GM18511 (cell line): ENCODE measurements around the gene SMIM28.

Experiments used
- ATAC-seq: cut with Tn5 transposase; IDR thresholded peaks from one replicate; pipeline ENCODE4 v1.9.1; 2021; ENCODE audit warnings: mild to moderate bottlenecking, moderate library complexity; ENCODE audit not compliant: unreplicated experiment

SMIM28 gene

GRCh38 chr6:138427701-138428100 is 50.0 kb downstream of the SMIM28 start:
- no peak for ATAC-seq

DNA sequence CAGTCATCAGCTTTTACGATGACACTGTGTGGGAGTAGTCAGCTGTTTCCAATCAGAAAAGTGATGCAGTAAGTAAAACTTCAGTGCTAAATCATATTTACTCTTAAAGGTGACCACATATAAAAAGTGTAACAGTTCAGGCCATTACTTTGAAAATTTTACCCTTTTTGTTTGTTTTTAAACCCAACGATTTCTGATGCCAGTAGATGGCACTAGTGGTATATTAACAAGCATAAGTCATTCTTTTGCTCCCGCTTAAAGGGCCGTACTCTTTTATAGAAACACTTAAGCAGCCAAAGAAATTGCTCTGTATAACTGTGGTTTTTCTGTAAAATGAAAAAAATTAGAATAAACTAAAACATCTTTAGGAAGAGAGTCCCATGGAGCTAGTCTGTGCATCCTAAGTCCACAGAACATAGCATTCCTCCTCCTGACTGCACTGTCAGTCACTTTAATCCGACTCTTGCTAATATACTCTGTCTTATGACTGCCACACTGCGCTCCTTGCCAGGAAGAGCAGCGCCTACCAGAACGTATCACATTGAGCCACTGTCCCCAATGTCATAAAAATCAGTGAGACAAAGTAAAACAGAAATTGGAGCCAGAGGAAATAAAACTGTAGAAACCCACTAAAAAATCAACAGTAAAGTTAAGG is 51.4 kb downstream of the SMIM28 start:
- no peak for ATAC-seq

GRCh38 chr6:138429761-138430160 is 52.1 kb downstream of the SMIM28 start:
- no peak for ATAC-seq

DNA sequence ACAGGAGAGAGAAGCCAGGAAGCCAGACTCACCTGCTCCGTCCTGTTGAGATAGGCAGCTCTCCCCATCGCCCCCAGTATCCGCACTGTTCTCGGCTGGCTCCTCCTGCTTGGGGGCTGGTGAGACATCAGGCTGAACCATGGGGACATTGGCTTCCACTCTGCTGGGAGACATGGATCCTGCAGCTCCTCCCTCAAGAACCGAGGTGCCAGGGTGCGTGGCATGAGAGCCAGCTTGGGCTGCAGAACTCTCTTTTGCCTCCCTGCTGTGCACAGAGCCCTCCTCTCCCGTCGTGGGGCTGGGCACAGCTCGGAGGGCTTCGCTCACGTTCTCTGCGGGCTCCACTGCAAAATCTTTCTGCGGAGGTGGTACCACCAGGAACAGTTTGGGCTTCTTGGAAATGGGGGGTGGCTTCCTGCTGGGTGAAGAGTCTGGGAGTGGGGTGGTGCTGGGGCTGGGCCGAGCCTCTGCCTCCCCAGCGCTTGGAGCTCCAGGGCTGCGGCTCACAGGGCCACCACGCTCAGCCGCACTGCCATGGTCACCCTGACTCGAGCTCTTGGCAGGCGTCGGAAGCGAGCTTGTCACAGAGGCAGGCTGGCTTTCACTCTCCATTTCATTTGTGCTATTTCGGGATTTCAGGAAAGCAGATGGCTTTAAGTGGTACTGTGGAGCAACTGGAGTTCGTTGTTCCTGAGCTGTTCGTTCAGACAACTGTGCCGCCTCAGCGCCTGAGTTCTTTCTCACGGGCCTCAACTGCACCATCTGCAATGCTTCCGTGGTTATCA is 52.8 kb downstream of the SMIM28 start:
- ATAC-seq: no peak

DNA sequence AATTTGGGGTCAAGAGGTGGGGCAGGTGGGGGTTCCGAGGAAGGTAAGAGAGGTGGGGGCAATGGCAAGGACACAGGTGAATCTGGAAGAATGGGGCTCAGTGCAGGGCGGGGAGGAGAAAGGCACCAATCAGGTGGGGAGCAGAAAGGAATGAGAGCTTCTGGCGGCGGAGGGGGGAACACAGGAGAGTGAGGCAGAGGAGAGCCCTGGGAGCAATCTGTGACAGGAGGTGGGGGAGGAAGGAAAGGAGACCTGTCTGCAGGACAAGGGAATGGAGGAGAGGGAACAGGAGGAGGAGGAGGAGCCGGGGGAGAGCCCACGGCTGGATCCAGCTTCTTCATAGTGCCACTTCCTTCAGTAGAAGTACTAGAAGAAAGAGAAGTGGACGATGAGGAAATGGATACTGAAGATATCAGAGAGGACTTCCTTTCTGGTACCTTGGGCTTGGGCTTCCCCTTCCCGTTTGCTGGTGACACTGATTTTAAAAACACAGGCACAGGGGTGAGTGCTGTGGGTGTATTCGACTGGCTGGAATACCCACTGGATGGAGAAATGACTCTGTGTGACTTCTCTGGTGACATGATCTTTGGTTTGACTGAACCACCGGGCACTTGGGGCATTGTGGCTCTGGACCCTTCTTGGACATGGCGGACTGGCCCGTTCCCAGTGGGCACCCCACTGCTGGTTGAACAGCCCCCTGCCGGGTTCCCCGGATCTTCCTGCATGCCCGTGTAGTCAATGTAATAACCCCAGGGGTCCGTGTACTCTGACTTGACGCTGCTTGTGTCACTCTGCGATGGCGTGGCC is 53.8 kb downstream of the SMIM28 start:
- ATAC-seq: no peak

DNA sequence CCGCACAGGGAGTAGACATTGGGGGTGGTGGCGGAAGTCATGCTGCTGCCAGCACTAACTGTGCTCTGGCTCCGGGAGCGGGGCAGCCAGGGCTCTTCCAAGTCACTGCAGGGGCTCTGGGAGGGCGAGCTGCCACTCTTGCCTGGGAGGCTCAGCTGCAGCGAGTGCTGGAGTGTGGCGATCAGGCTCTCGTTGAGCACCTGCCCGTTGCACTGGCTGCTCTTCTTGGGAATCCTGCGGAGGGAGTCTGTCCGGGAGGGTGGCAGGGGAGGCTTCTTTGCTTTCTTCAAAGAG is 54.3 kb downstream of the SMIM28 start:
- no peak for ATAC-seq
